ENCODE measurements around the gene WDR70.
A peak's percentile ranks its signal among the peaks of the same experiment; 100 is the strongest.

WDR70 gene

GRCh38 chr5:37532976-37533740, 154.0 kb downstream of the WDR70 start:
- DNase-seq (ENCODE audit: low read depth), result no peak
- H3K4me3 ChIP-seq (ENCODE audit: low read depth, low read length), result no peak overlapping the region
- TF ChIP-seq CTCF (IDR thresholded peaks at IDR 0.05; ENCODE audit: control insufficient read depth, extremely low read depth, insufficient read depth), result no peak

- no peak for TF ChIP-seq CTCF (IDR thresholded peaks at IDR 0.05; ENCODE audit: control insufficient read depth, extremely low read depth, insufficient read depth)
- no peak overlapping the region for H3K4me3 ChIP-seq (ENCODE audit: low read depth, low read length)
- DNase-seq (ENCODE audit: low read depth), result no peak
Observed at GRCh38 chr5:37533851-37534250, 154.7 kb downstream of the WDR70 start.

- no peak for TF ChIP-seq CTCF (IDR thresholded peaks at IDR 0.05; ENCODE audit: control insufficient read depth, extremely low read depth, insufficient read depth)
- no peak overlapping the region for H3K4me3 ChIP-seq (ENCODE audit: low read depth, low read length)
- no peak for DNase-seq (ENCODE audit: low read depth)
Observed at GRCh38 chr5:37539459-37539858, 160.3 kb downstream of the WDR70 start.

GRCh38 chr5:37543216-37543615, 164.1 kb downstream of the WDR70 start:
- no peak for TF ChIP-seq CTCF (IDR thresholded peaks at IDR 0.05; ENCODE audit: control insufficient read depth, extremely low read depth, insufficient read depth)
- H3K4me3 ChIP-seq (ENCODE audit: low read depth, low read length), result no peak overlapping the region
- no peak for DNase-seq (ENCODE audit: low read depth)

GRCh38 chr5:37549411-37549810, 170.3 kb downstream of the WDR70 start:
- no peak for TF ChIP-seq CTCF (IDR thresholded peaks at IDR 0.05; ENCODE audit: control insufficient read depth, extremely low read depth, insufficient read depth)
- DNase-seq (ENCODE audit: low read depth), result peak; percentile 63
- no peak overlapping the region for H3K4me3 ChIP-seq (ENCODE audit: low read depth, low read length)

GRCh38 chr5:37552161-37552560, 173.0 kb downstream of the WDR70 start:
- DNase-seq (ENCODE audit: low read depth), result no peak
- TF ChIP-seq CTCF (IDR thresholded peaks at IDR 0.05; ENCODE audit: control insufficient read depth, extremely low read depth, insufficient read depth), result no peak
- H3K4me3 ChIP-seq (ENCODE audit: low read depth, low read length), result no peak overlapping the region
